GM12872 (cell line): ENCODE measurements around the gene SPRN.

Experiments
- CTCF ChIP-seq: IDR thresholded peaks from 3 replicates; pipeline ENCODE4 v1.5.1; 2011; ENCODE audit warnings: low read depth, mild to moderate bottlenecking, low read length, moderate library complexity; ENCODE audit not compliant: insufficient read depth

Gene SPRN

GRCh38 chr10:133445268-133445732, 20.9 kb upstream of the SPRN start:
- no peak for TF ChIP-seq CTCF

GRCh38 chr10:133444342-133445267, 20.2 kb upstream of the SPRN start:
- no peak for TF ChIP-seq CTCF

GRCh38 chr10:133442967-133443924, 18.8 kb upstream of the SPRN start:
- TF ChIP-seq CTCF = no peak

- TF ChIP-seq CTCF = no peak
These were observed 18.0 kb upstream of the SPRN start for GRCh38 chr10:133442191-133442966.

GRCh38 chr10:133441780-133442179, 17.4 kb upstream of the SPRN start:
- no peak for TF ChIP-seq CTCF

GRCh38 chr10:133440633-133441285, 16.3 kb upstream of the SPRN start:
- TF ChIP-seq CTCF = no peak
